Body of pancreas (tissue), 4 donors: ENCODE data around the gene MAP10.

Experiments used
- CTCF ChIP-seq, 7 experiments: fragments of 450-650 bp in 4 of 7; fragments of 200-600 bp in 3 of 7; sonication (generic) in 3 of 7; IDR thresholded peaks; one replicate each; pipeline ENCODE4 v1.5.1; 2016 to 2019; ENCODE audit warnings: antibody characterized with exemption in 7 of 7
- POLR2A ChIP-seq, 3 donors: fragments of 450-650 bp; IDR thresholded peaks; one replicate each; pipeline ENCODE4 v1.6.1; 2016; ENCODE audit warnings: antibody characterized with exemption in 3 of 3, mild to moderate bottlenecking in 2 of 3

DNA sequence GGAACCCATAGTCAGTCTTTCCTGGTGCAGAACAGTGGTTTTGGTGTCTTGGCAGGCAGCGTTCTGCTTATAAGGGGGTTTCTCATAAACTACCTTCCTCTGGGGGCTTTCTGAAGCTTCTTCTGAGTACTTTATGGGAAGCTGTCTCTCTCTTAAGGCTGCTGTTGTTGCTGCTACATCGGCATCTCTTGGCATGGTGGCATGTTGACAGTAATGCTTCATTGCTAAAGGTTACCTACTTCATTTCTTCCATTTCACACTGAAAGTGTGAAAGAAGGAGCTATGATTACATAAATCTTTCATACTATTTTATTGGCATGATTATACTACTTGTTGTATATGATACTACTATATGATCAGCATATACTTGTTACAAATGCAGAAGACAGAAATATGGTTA is 6.3 kb upstream of the MAP10 start:
- TF ChIP-seq CTCF (IDR thresholded peaks at IDR 0.05), result no peak
- no peak for TF ChIP-seq POLR2A (IDR thresholded peaks at IDR 0.05)
